ENCODE results near the gene TMCO6.
A peak's percentile ranks its signal among the peaks of the same experiment; 100 is the strongest.

The TMCO6 gene

DNA sequence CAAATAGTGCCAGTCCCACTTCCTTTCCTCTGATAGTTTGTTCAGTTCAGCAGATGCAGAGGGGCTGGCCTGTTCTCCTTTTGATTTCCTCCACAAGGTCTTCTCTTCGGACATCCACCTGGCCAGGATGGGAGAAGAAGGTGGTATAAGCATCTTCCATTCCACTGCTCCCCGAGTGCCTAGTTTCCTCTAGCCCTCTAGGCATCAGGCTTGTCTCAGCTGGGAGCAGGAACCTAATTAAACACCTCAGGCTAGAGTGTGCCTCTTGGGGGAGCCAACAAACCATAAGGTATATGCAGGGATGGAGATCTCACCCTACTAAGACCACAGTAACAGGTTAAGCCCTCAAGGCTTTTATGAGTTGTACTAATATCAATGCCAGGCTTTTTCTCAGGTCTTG is 35.0 kb downstream of the TMCO6 start:
- no peak for DNase-seq

DNA sequence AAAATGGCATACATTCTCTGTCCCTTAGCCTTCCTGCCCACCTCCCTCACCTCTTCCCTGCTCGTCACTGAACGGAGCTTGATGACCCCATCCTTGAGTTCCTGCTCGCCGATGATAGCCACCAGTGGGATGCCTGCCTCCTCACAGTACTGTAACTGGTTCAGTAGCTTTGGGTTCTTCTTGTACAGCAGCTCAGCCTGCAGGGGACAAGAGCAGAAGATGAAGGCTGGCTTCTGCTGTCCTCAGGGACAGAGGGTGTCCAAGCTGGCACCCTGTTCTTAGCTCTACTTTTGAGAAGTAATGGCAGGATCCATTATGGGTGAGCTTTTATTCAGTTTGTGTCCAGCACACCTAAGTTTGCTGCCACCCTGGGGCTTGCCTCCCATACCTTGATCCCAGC is 35.4 kb downstream of the TMCO6 start:
- DNase-seq, result no peak

DNA sequence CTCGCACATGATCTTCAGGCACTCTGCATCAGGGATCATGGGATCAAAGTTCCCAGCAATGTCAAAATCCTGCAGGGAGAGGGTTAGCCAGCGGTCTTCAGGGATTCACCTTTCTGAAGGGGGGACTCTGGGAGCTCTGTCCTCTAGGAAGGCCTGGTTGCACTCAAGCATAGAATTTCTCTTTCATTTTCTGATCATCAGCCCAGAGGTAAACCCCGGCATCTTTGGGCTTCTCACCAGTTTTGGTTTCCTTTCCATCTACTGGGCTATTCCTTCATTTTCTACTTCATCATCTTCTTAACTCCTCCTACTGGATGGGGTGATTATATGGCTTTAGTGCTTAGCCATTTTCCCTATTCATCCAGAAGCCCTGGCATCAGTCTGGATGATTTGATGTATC is 38.7 kb downstream of the TMCO6 start:
- DNase-seq, result no peak

DNA sequence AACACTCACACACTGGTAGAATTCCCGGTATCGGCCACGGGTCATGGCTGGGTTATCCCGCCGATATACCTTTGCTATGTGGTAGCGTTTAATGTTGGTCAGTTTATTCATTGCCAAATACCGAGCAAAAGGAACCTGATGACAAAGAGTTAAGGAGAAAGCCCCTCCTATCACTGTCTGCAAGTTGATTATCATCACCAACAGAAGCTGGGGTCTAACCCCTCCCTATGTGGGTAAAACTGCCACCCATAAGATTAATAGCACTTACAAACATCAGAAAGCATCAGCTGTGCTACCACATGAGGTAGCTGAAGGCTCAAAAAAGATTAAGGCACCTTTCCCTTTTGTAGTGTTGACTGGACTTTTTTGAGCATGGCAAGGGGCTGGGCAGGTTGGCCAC is 39.7 kb downstream of the TMCO6 start:
- DNase-seq, result no peak

DNA sequence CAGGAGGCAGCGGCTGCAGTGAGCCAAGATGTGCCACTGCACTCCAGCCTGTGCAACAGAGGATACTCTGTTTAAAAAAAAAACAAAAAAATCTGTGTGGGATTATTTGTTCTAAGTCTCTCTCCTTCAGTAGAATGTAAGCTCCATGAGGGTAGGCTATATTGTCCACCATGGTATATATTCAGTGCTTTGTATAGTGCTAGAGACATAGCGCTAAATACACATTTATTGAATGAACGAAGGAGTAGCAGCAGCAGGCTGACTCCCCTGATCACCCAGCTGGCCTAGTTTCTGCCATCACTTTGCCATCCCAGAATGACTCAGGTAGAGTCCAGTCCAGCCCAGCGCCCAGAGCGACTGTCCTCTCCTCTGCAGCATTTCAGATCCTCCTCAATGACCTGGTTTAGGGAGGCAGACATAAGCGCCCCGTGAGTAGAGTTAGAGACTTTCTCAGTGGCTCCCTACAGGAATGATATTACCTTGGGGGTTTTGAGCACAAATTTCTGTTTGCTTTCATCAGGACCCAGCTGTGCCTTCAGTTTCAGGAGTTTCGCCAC is 51.2 kb downstream of the TMCO6 start:
- DNase-seq, result no peak

DNA sequence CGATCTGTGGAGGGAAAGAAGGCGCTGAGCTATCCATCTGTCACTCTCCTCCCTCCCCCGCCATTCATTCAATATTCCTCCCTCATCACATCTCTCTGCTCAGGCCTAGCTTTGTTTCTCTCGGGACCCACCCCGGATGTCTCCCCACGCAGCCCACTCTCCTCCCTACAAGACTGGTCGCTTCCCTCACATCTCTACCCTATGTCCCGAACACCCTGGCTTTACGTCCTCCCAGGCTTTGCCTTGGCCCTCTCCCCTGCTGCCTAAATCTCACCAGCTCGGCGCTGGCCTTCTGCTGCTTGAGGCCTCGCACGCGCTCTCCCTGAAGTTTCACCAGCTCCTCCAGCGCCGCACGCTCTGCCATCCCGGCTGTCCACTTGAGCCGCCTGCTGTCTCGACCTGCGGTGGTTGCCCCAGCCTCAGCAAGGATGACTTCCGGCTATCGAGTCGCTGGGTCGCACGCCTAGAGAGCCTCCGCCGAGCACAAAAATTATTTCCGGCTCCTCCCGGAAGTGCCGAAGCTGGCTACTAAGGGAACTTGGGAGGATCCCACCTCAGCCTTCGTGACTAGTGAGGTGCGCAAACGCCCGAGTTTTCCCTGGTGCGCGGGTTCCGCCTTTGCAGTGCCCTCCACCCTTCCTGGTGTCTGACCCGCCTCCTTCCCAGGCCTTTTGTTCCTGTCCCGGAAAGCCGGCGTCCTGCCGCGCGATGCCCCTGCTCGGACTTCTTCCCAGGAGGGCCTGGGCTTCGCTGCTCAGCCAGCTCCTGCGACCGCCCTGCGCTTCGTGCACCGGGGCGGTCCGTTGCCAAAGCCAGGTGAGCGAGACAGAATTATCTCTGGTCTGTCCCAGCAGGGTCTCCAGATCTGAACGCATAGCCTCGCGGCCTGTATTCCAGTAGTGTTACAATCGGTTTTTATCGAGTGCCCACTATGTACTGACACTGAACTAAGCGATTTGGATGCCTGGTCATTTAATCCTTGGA is 52.0 kb downstream of the TMCO6 start, which contains the start of the genes HARS1 and HARS2:
Gene HARS1, minus strand, starts transcription at position 430 of the 984 bp plus-strand sequence. Its CDS starts 66 bp downstream, at position 364.
Gene HARS2, plus strand, starts transcription at position 515 of the 984 bp plus-strand sequence. Its CDS starts 194 bp downstream, at position 709.
- peak; percentile 72 for DNase-seq

DNA sequence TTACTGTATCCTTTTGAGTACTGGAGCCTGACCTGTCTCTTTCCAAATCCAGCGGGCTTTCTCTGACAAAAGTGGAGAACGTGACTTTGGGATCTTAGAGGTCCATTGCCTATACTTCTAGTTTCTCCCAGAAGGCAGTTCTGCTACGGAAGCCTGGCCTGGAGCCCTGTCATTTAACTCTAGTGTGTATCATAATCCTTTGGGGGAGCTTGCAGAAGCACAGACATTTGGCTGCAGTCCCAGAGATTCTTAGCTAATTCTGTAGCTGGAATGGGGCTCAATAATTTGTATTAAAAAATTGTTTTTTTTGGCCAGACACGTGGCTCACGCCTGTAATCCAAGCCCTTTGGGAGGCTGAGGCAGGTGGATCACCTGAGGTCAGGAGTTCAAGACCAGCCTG is 55.0 kb downstream of the TMCO6 start:
- no peak for DNase-seq

All from effector CD8-positive, alpha-beta T cell (primary cell).